HG02938 (cell line): ENCODE data around the gene TMEM54.

ENCODE experiments used
- ATAC-seq: cut with Tn5 transposase; IDR thresholded peaks from one replicate; pipeline ENCODE4 v1.9.1; 2021; ENCODE audit warnings: mild to moderate bottlenecking, moderate library complexity; ENCODE audit not compliant: unreplicated experiment

The TMEM54 gene

GRCh38 chr1:32900956-32901822, at the start of gene TMEM54:
Gene TMEM54 (minus strand): TSS chr1:32901389. CDS start chr1:32901238, 151 bp downstream.
- ATAC-seq, result no peak

- no peak for ATAC-seq
Measured at GRCh38 chr1:32949519-32949918, 48.3 kb upstream of the TMEM54 start.

GRCh38 chr1:32948905-32949304, 47.7 kb upstream of the TMEM54 start:
- no peak for ATAC-seq

GRCh38 chr1:32948390-32948722, 47.2 kb upstream of the TMEM54 start:
- no peak for ATAC-seq

- no peak for ATAC-seq
Measured at GRCh38 chr1:32947669-32948389, 46.6 kb upstream of the TMEM54 start.

GRCh38 chr1:32946413-32946812, 45.2 kb upstream of the TMEM54 start:
- no peak for ATAC-seq

DNA sequence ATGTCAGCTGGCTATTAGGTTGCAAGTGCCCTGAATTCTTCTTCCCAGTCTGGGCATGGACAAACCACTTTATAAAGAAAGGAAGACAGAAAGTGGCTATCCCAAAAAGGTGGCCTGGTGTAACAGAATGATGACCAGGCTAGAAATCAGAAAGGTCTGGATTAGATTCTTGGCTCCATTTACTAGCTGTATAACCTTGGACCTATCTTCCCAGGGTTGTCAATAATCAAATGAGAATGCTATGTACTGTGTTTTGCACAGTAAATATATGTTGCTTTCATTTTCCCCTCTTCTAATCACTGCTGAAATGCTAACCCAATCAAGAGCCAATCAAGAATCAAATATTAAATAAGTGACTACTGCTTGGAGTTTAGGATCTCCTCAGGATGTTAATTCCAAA, 43.0 kb upstream of the TMEM54 start:
- ATAC-seq, result no peak

DNA sequence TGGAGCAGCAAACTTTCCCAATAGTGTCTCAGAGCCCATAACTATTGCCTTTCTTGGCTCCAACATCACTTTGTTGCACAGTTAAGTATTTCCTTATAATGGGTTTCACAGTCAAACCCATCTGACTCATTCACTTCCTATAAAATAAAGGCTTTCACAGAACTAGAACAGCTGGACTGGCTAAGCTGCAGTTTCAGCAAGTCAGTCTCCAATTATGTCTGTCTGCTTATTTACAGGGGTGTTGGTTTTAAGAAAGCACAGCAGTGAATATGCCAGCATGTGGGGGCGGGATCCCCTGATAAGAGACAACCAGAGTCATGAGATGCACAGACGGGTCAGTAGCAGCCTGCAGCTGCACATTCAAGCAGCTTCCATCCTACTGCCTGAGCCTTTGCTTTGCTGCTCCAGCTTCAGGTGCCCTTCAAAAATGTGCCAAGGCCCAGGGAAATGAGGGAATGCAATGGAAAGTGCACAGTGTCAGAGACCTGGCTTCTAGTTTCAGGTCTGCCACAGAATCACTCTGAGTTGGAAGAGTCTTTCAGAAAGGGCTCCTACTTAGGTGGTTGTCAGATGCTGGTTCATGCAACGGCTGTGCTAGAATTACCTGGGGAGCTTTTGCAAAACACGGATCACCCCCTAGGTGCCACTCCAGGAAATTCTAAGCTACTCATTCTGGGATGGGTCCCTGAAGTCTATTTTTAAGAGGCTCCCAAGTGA, 38.6 kb upstream of the TMEM54 start:
- ATAC-seq, result no peak

DNA sequence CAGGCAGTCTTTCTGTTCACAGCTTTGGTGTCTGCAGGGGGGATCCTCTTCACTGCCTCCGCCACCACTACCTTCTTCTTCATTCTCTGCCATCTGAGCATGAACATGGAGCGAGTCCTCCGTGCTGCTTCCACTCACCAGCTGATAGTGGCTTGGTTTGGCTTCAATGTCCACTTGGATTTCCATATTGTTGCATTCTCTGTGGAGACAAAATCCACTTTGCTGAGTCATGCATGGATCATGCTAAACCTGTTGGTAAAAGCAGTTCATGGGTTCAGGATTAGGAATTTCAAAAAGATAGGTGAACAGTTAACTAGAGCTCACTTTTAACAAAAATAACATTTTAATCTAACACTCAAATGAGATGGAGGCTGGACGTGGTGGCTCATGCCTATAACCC, 35.9 kb upstream of the TMEM54 start:
- ATAC-seq, result no peak

DNA sequence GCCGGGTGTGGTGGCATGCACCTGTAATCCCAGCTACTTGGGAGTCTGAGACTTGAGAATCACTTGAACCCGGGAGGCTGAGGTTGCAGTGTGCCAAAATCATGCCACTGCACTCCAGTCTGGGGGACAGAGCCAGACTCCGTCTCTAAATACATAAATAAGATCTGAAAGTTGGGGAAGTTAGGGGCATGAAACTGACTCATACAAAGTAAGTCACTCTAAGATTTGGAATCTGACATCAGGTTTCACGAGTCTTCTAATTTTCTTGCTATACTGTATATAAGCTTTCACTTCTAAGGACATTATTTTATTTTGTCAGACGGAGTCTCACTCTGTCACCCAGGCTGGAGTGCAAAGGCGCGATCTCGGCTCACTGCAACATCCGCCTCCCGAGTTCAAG, 33.3 kb upstream of the TMEM54 start:
- no peak for ATAC-seq

DNA sequence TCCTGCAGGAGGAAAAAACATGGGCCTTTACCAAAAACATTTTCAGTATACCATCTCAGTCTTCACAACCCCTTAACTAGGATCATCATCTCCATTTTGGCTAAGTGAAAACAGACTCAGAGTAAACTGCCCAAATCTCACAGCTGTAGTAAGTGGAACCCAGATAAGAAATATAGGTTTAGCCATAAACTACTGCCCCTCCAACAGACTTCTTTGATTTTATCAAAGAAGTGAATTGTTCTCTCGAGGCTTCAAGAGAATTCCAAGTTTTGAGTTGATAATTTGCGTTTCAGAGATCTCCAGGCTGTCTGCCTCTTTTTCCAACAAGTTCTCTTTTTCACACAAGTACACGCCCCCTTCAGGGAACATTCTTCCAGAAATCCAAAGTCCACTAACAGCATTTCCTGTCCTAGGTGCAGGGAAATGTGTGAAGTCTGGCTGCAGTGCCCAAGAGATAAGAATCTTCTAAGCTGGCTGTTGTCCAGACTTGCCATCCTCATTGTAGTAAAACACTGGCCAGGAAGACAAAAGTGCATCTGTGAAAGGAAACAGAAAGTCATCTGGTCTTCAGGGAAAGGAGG, 32.6 kb upstream of the TMEM54 start:
- ATAC-seq, result no peak

- no peak for ATAC-seq
Measured at GRCh38 chr1:32931760-32932159, 30.6 kb upstream of the TMEM54 start.

DNA sequence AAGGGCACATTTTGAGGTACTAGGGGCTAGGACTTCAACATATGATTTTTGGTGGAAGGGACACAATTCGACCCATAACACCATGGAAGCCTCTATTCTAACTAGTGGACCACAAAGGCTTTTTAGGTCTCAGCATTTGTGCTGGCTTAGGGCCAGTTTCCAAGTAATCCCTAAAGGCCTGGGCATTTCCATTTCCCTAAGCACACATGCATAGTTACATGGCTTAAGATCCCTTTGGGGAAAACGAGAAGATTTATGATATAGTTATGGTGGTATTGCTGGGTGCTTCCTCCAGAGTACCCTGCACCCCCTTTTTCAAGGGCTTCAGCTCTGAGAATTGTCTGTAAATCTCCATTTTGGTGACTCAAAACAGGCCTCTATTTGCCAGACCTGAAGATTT, 28.2 kb upstream of the TMEM54 start:
- ATAC-seq, result no peak

- no peak for ATAC-seq
Measured at GRCh38 chr1:32928715-32929114, 27.5 kb upstream of the TMEM54 start.

DNA sequence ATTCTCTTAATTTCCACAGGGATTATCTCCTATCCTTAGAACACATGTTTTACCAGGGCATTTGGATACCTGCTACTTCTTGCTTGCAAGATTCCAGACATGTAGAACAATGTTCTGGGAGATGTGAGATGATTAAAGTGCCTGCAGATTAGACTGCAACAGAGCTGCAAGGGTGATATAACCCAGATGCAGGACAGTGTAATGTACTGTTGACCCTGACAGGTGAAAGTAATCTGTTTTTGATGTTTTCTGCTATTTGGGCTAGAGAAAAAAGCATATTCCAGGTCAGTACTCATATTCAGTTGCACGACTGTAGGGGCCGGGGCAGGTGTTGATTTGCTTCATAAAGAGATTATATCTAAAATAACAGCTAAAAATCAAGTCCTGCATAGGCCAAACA, 27.1 kb upstream of the TMEM54 start:
- no peak for ATAC-seq

- ATAC-seq, result no peak
Measured at GRCh38 chr1:32927441-32927840, 26.3 kb upstream of the TMEM54 start.

GRCh38 chr1:32926562-32926961, 25.4 kb upstream of the TMEM54 start:
- ATAC-seq, result no peak

- no peak for ATAC-seq
Measured at GRCh38 chr1:32925403-32926162, 24.4 kb upstream of the TMEM54 start.

DNA sequence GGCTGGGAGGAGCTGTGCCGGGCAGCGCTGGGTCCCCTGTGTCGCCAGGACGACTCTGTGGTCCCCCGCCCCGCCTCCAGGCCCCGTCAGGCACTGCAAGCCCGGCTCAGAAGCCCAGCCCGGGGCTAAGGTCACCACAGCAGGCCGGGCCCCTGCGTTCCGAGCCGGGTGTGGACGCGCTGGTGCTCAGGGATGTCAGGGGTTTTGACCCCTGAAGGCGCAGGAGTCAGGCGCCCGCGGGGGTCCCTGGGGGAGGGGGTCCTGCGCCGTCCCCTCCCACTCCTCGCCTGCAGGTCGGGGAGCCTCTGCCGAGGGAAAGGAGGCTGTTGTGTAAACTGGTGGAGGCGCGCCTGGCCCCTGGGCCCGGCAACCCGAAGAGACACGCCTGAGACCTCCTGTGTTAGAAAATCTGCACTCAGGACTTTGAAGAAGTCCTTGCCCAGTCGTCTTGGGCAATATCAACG, 23.7 kb upstream of the TMEM54 start:
- ATAC-seq, result no peak

GRCh38 chr1:32920833-32921232, 19.6 kb upstream of the TMEM54 start:
- ATAC-seq, result no peak
